ENCODE measurements around the gene NLRP6. TPM values are rescaled to one million over a fixed set of nuclear protein-coding genes. Genes with fewer than 3 reads are reported as not detected.

NLRP6 gene
- total RNA-seq, 2 experiments from 2014 or later = 3.8 to 6.9 TPM

GRCh38 chr11:295351-296170, 17.4 kb downstream of the NLRP6 start:
- peaks cover 45% of the 10 kb centered on the region for H3K4me1 Mint-ChIP-seq
- H3K36me3 Mint-ChIP-seq = peaks cover 12% of the 10 kb centered on the region
- no peaks in the 10 kb centered on the region for H3K9me3 Mint-ChIP-seq (ENCODE audit: low read depth)
- ATAC-seq = no peak
- no peak overlapping the region for H3K4me3 Mint-ChIP-seq
- CTCF ChIA-PET = interaction anchor here (3.3 kb wide), 1 partner anchor 9 kb away, joined by 14 read pairs; no protein-coding TSS in a partner anchor
- H3K27me3 Mint-ChIP-seq = peaks cover 7% of the 10 kb centered on the region
- no peak overlapping the region for H3K27ac Mint-ChIP-seq
- DNase-seq = no peak

DNA sequence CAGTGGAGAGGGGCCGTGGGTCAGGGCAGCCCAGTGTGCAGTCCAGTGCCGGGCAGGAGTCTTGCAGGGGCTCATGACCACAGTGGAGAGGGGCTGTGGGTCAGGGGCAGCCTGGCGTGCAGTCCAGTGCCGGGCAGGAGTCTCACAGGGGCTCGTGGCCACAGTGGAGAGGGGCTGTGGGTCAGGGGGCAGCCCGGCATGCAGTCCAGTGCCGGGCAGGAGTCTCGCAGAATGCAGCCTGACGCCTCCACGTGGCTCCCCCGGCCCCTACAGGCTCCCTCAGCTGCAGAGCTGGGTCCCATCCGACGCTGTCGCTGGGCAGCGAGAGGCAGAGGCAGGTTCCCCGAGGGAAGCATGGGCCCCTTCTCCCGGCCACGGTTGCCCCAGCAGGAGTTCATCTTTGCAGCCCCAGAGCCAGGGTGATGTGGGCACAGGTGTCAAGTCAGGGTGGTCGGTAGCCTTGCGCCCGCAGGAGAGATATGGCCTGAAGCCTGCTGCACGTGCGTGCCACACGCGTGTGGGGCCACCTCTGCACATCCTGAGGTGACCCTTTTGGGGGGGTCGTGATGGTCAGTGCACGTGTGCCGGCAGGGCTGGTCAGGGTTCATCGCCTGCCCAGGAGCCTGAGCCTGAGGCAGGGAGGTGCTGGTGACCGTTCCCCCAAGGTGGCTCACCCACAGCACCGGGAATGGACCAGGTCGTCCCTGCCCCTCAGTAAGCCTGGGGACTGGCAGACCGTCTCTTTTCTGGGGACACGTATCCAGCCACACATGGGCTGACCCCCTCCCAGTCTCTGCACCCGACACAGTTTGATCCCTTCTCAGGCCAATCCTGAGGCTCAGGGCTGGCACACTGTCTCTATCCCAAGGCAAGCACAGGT, 18.2 kb downstream of the NLRP6 start:
- DNase-seq (no peak), ATAC-seq (no peak)
- Mint-ChIP-seq H3K27ac (peak overlapping the region; percentile 86), H3K4me1 (peaks cover 39% of the 10 kb centered on the region), H3K36me3 (peaks cover 6% of the 10 kb centered on the region), H3K27me3 (peaks cover 14% of the 10 kb centered on the region), H3K4me3 (no peak overlapping the region), H3K9me3 (ENCODE audit: low read depth) (no peaks in the 10 kb centered on the region)
- CTCF ChIA-PET = no interaction called here

GRCh38 chr11:297051-297585, 18.9 kb downstream of the NLRP6 start:
- Mint-ChIP-seq H3K9me3 (ENCODE audit: low read depth) (no peaks in the 10 kb centered on the region), H3K4me3 (peak overlapping the region; percentile 45), H3K27me3 (peaks cover 14% of the 10 kb centered on the region), H3K27ac (peak overlapping the region; percentile 86), H3K4me1 (peaks cover 37% of the 10 kb centered on the region), H3K36me3 (peaks cover 6% of the 10 kb centered on the region)
- DNase-seq = peak; percentile 72
- CTCF ChIA-PET = interaction anchor here (1.2 kb wide), 1 partner anchor 47 kb away, joined by 4 read pairs; no protein-coding TSS in a partner anchor
- ATAC-seq = peak; percentile 46

GRCh38 chr11:297586-298405, 19.6 kb downstream of the NLRP6 start:
- CTCF ChIA-PET = interaction anchor here (1.0 to 1.2 kb wide), 2 partner anchors 17 to 47 kb away, joined by 3 to 4 read pairs; no protein-coding TSS in a partner anchor
- peak; percentile 90 for DNase-seq

DNA sequence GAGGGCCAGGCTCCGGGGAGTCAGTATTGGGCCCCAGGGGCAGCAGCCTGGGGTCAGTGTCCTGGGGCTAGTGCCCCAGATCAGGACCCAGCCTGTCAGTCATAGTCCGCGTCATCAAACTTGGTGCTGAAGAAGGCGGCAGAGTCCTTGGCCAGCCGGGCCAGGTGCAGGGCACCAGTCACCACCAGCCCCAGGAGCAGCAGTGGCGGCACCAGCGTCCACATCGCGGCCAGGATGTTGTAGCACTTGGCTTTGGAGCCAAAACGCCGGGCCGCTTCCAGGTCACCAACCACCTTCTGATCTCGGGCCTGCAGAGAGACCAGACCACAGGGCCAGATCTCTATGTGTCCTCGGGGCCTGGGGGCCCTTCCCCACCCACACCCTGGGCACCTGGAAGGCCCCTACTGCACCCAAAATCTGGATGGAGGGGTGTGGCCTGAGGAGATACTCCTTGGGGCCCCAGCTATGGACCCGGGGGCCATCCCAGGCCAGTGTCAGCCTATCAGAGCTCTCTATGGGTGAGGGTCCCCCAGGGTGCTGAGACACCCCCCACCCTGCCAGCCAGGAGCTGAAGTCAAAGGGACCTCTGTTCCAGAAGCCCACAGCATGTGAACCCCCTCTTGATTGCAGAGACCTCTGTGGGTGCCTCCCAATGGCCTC, 20.3 kb downstream of the NLRP6 start:
- DNase-seq (no peak), ATAC-seq (no peak)
- H3K4me3 Mint-ChIP-seq = no peak overlapping the region
- H3K9me3 Mint-ChIP-seq (ENCODE audit: low read depth) = no peaks in the 10 kb centered on the region
- CTCF ChIA-PET = interaction anchor here (1.0 to 3.5 kb wide), 3 partner anchors 11 to 47 kb away, joined by 3 to 13 read pairs (median 5); no protein-coding TSS in a partner anchor
- peaks cover 4% of the 10 kb centered on the region for H3K36me3 Mint-ChIP-seq
- H3K27me3 Mint-ChIP-seq = peaks cover 20% of the 10 kb centered on the region
- peak overlapping the region; percentile 86 for H3K27ac Mint-ChIP-seq
- H3K4me1 Mint-ChIP-seq = peaks cover 40% of the 10 kb centered on the region

More at GRCh38 chr11:297586-298405, 19.6 kb downstream of the NLRP6 start:
- peak overlapping the region; percentile 45 for H3K4me3 Mint-ChIP-seq
- peaks cover 18% of the 10 kb centered on the region for H3K27me3 Mint-ChIP-seq
- peaks cover 6% of the 10 kb centered on the region for H3K36me3 Mint-ChIP-seq
- no peaks in the 10 kb centered on the region for H3K9me3 Mint-ChIP-seq (ENCODE audit: low read depth)
- ATAC-seq = peak; percentile 68
- H3K4me1 Mint-ChIP-seq = peaks cover 37% of the 10 kb centered on the region
- H3K27ac Mint-ChIP-seq = peak overlapping the region; percentile 86

- CTCF ChIA-PET = interaction anchor here (1.0 to 3.5 kb wide), 3 partner anchors 10 to 48 kb away, joined by 3 to 13 read pairs (median 5); no protein-coding TSS in a partner anchor
- Mint-ChIP-seq H3K27ac (peak within 1 kb of the TSS; percentile 86), H3K9me3 (ENCODE audit: low read depth) (no peaks in the 10 kb centered on the region), H3K36me3 (peaks cover 1% of the 10 kb centered on the region), H3K27me3 (peaks cover 20% of the 10 kb centered on the region), H3K4me1 (peaks cover 45% of the 10 kb centered on the region), H3K4me3 (no peak within 1 kb of the TSS)
- ATAC-seq = no peak
- DNase-seq = no peak
Observed at GRCh38 chr11:299081-299891, 21.1 kb downstream of the NLRP6 start, which contains the start of gene IFITM5. Gene IFITM5, minus strand, starts transcription at chr11:299526. Its CDS starts 36 bp downstream, at chr11:299490.

- Mint-ChIP-seq H3K9me3 (ENCODE audit: low read depth) (no peaks in the 10 kb centered on the region), H3K4me3 (no peak overlapping the region), H3K36me3 (peaks cover under 1% of the 10 kb centered on the region), H3K27me3 (peaks cover 20% of the 10 kb centered on the region), H3K27ac (no peak overlapping the region), H3K4me1 (peaks cover 46% of the 10 kb centered on the region)
- no peak for DNase-seq
- CTCF ChIA-PET = interaction anchor here (0.8 to 3.5 kb wide), 4 partner anchors 42 to 97 kb away, joined by 3 to 13 read pairs (median 4); no protein-coding TSS in a partner anchor
- no peak for ATAC-seq
Observed at GRCh38 chr11:299951-300735, 21.9 kb downstream of the NLRP6 start.

- Mint-ChIP-seq H3K4me1 (peaks cover 43% of the 10 kb centered on the region), H3K27ac (peak overlapping the region; percentile 53), H3K27me3 (peaks cover 20% of the 10 kb centered on the region), H3K36me3 (peaks cover 4% of the 10 kb centered on the region), H3K4me3 (no peak overlapping the region), H3K9me3 (ENCODE audit: low read depth) (no peaks in the 10 kb centered on the region)
- DNase-seq = no peak
- CTCF ChIA-PET = interaction anchor here (1.1 to 5.8 kb wide), 6 partner anchors 9 to 62 kb away, joined by 4 to 54 read pairs (median 25); partner anchors contain the start of gene PGGHG
- no peak for ATAC-seq
Observed at GRCh38 chr11:303363-303762, 25.2 kb downstream of the NLRP6 start.

DNA sequence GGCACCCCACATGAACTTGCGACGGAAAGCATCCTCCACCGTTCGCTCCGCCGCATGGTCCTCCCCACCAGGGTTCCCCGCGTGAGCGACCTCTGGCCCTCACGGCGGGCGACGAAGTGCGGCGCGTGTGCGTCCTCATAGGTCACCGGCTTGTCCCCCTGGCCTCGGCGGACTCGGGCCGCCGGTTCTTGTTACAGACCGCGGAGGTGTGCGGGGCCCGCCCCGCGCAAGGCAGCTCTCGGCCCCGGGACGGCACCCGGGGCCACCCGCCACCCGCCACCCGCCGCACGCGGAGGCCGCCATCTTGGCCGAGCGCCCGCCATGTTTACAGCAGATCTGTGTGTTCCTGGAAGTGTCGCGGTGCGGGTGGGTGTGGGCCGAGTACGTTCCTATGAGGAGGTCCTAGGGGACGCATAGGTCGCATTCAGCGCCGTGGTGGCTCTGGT, 25.9 kb downstream of the NLRP6 start:
- H3K36me3 Mint-ChIP-seq = peaks cover 10% of the 10 kb centered on the region
- CTCF ChIA-PET = interaction anchor here (0.8 to 5.8 kb wide), 15 partner anchors 10 to 215 kb away, joined by 3 to 54 read pairs (median 14); partner anchors contain the start of genes PGGHG and PTDSS2

GRCh38 chr11:304915-305843, 27.0 kb downstream of the NLRP6 start:
- CTCF ChIA-PET = interaction anchor here (0.7 to 5.8 kb wide), 26 partner anchors 11 to 421 kb away, joined by 3 to 54 read pairs (median 6); partner anchors contain the start of genes NLRP6, PGGHG and PTDSS2
- peaks cover 17% of the 10 kb centered on the region for H3K27me3 Mint-ChIP-seq
- no peak overlapping the region for H3K4me3 Mint-ChIP-seq
- H3K27ac Mint-ChIP-seq = no peak overlapping the region
- ATAC-seq (no peak), DNase-seq (peak; percentile 81)
- peaks cover 19% of the 10 kb centered on the region for H3K36me3 Mint-ChIP-seq
- no peaks in the 10 kb centered on the region for H3K9me3 Mint-ChIP-seq (ENCODE audit: low read depth)
- H3K4me1 Mint-ChIP-seq = peaks cover 46% of the 10 kb centered on the region

More for the DNA sequence above, 25.9 kb downstream of the NLRP6 start:
- DNase-seq (no peak), ATAC-seq (no peak)
- Mint-ChIP-seq H3K4me3 (no peak overlapping the region), H3K27ac (no peak overlapping the region), H3K27me3 (peaks cover 20% of the 10 kb centered on the region), H3K4me1 (peaks cover 41% of the 10 kb centered on the region), H3K9me3 (ENCODE audit: low read depth) (no peaks in the 10 kb centered on the region)
